WERI-Rb-1 (cell line): ENCODE measurements around the gene AMBP.
A peak's percentile ranks its signal among the peaks of the same experiment; 100 is the strongest.

Experiments used
- DNase-seq: peaks from one replicate; pipeline ENCODE4 v3.0.0-alpha.2; 2020
- H3K27ac ChIP-seq: fragments of 250-450 bp; sonication (Bioruptor Pico); 2 replicates; pipeline ENCODE4 v1.5.1; 2020; ENCODE audit warnings: mild to moderate bottlenecking, moderate library complexity
- H3K27me3 ChIP-seq: fragments of 250-450 bp; sonication (Bioruptor Pico); 2 replicates; pipeline ENCODE4 v1.5.1; 2021; ENCODE audit warnings: mild to moderate bottlenecking, low read depth, moderate library complexity; ENCODE audit not compliant: insufficient read depth, severe bottlenecking
- H3K36me3 ChIP-seq: fragments of 250-450 bp; sonication (Bioruptor Pico); 2 replicates; pipeline ENCODE4 v1.5.1; 2020; ENCODE audit warnings: mild to moderate bottlenecking, moderate library complexity
- H3K4me3 ChIP-seq: 2 replicates; pipeline ENCODE4 v1.5.1; 2011; ENCODE audit warnings: low read depth, mild to moderate bottlenecking, control low read depth, low read length
- H3K9me3 ChIP-seq: fragments of 250-450 bp; sonication (Bioruptor Pico); 2 replicates; pipeline ENCODE4 v1.5.1; 2021; ENCODE audit warnings: mild to moderate bottlenecking, moderate library complexity; ENCODE audit not compliant: severe bottlenecking
- TF ChIP-seq, protein P1 (sequence below): IDR thresholded peaks from 2 replicates; pipeline ENCODE4 v1.5.1; 2011; ENCODE audit warnings: low read depth, mild to moderate bottlenecking, control low read depth, inconsistent platforms, low read length

AMBP gene

DNA sequence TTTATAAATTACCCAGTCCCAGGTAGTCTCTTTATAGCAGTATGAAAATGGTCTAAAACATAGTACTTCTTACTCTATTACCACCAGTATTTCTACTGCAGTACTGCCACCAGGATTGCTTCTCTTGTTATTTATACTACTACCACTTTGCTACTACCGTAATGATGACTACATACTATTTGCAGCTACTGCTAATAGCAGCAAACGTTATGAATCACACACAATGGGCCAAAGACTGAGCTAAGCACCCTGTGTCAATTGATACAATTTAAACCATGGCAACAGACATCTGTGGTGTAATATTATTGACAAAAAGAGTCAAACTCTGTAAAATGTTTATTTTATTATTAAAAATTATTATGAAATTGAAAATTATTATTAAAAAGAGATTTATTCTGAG lies 36.3 kb upstream of the AMBP start:
- H3K36me3 ChIP-seq: no peaks in the 10 kb centered on the region
- H3K27ac ChIP-seq: no peak overlapping the region; the same call in 1 of the 2 replicates
- DNase-seq: no peak
- H3K9me3 ChIP-seq: peaks cover 2% of the 10 kb centered on the region
- H3K4me3 ChIP-seq: no peak overlapping the region
- TF ChIP-seq, protein P1, sequence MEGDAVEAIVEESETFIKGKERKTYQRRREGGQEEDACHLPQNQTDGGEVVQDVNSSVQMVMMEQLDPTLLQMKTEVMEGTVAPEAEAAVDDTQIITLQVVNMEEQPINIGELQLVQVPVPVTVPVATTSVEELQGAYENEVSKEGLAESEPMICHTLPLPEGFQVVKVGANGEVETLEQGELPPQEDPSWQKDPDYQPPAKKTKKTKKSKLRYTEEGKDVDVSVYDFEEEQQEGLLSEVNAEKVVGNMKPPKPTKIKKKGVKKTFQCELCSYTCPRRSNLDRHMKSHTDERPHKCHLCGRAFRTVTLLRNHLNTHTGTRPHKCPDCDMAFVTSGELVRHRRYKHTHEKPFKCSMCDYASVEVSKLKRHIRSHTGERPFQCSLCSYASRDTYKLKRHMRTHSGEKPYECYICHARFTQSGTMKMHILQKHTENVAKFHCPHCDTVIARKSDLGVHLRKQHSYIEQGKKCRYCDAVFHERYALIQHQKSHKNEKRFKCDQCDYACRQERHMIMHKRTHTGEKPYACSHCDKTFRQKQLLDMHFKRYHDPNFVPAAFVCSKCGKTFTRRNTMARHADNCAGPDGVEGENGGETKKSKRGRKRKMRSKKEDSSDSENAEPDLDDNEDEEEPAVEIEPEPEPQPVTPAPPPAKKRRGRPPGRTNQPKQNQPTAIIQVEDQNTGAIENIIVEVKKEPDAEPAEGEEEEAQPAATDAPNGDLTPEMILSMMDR: no peak
- H3K27me3 ChIP-seq: no peaks in the 10 kb centered on the region

DNA sequence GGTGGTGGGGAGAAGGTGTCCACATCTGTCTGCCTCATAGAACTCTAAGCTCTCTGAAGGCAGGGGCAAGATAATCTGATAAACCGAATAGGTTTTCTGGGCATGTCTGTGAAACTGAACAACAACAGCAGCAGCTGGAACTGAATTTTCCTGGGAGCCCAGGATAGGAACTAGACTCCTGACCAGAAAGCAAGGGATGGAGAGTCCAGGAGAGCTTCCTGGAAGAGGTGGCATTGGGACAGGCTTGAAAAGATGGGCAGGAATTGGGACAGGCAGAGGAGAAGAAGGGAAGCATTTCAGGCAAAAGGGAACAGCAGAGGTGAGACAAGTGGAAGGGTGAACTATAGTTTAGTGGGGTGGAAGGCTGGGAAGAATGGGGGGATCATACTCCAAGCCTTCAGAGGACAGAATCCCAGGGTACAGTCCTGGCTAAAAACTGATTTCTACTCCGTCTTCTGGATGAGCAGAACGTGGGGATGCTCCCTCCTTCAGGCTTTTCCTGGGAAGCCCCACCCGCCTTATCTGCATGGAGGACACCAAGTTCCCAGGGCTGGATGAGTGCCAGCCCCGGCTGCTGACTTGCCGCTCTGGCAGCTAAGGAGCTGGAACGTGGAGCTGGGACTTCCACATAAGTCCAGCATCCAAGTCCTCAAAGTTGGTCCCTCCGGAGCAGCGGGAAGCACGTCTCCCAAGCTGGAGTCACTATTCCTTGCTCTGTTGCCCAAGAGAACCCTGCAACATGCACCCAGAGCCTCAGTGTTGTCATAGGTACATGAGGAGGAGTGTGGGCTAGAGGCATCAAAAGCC lies 34.9 kb upstream of the AMBP start:
- peak overlapping the region; percentile 7; the same call in 1 of the 2 replicates for H3K27ac ChIP-seq
- no peak for DNase-seq
- no peaks in the 10 kb centered on the region for H3K27me3 ChIP-seq
- TF ChIP-seq, protein P1: no peak
- no peak overlapping the region for H3K4me3 ChIP-seq
- peaks cover 2% of the 10 kb centered on the region for H3K9me3 ChIP-seq
- H3K36me3 ChIP-seq: no peaks in the 10 kb centered on the region

DNA sequence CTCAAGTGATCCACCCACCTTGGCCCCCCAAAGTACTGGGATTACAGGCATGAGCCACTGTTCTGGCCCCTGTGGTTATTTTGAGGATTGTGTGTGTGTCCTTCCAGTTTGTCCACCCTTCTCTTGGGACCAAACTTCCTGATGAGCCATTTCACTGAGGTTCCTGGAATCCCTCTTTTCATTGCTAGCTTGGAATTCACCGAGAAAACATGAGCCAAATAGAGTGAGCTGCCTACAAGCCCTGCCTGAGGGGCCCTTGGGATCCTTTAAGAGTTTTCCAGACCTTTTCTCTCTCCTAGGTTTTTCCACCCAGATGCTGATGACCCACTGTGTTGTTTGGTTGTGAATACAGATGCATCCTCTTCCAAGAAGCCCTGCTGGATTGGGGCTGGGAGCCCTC lies 34.2 kb upstream of the AMBP start:
- Histone ChIP-seq H3K4me3 (no peak overlapping the region), H3K27me3 (no peaks in the 10 kb centered on the region), H3K27ac (no peak overlapping the region), H3K36me3 (no peaks in the 10 kb centered on the region), H3K9me3 (no peaks in the 10 kb centered on the region)
- TF ChIP-seq, protein P1: no peak
- no peak for DNase-seq

DNA sequence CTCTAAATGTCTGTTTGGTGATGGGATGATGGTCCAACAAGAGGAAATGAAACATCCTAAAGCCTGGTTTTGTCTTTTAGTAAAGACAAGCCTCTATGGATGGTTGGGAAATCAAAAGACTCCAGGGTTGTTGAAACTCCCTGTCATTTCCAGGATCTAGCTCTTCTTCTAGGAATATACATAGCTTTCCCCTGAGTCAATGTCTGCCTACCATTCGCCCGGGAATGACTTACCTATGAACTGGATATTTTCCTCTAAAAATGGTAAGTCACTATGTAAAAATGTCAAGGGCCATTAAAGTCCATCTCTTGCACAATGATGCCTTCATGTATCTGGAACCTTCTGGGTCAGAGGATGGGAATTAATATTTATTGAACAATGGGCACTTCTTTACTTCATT lies 32.1 kb upstream of the AMBP start:
- H3K36me3 ChIP-seq: no peaks in the 10 kb centered on the region
- TF ChIP-seq, protein P1: no peak
- no peak overlapping the region for H3K27ac ChIP-seq
- no peak overlapping the region for H3K4me3 ChIP-seq
- no peak for DNase-seq
- H3K9me3 ChIP-seq: no peaks in the 10 kb centered on the region
- H3K27me3 ChIP-seq: no peaks in the 10 kb centered on the region

DNA sequence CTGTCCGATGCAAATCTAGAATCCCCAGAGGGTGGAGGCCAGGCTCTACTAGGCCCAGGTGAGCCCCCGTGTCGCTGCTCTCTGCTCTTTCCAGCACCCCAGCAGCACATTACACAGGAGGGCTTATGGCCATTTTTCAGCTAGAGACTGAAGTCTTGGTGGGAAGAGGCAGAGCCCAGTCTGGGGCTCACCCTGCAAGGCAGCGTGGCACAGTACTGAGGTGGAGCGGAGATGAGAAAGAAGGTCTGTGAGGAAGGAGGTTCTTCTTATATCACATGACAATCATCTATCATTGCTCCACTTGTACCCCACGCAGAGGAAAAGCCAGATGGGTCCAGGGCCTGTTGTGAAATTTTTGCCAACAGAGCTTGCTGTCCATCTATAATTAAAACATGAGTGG lies 31.0 kb upstream of the AMBP start:
- H3K4me3 ChIP-seq: no peak overlapping the region
- H3K27me3 ChIP-seq: no peaks in the 10 kb centered on the region
- H3K36me3 ChIP-seq: no peaks in the 10 kb centered on the region
- DNase-seq: no peak
- H3K27ac ChIP-seq: peak overlapping the region; percentile 63
- TF ChIP-seq, protein P1: no peak
- no peaks in the 10 kb centered on the region for H3K9me3 ChIP-seq
